NCI-H128 (cell line): ENCODE results near the gene ZNF408.

Experiments
- DNase-seq: peaks from one replicate; lab custom pipeline; 2025; ENCODE audit not compliant: unreplicated experiment; lab: John Stamatoyannopoulos, UW

ZNF408 gene

DNA sequence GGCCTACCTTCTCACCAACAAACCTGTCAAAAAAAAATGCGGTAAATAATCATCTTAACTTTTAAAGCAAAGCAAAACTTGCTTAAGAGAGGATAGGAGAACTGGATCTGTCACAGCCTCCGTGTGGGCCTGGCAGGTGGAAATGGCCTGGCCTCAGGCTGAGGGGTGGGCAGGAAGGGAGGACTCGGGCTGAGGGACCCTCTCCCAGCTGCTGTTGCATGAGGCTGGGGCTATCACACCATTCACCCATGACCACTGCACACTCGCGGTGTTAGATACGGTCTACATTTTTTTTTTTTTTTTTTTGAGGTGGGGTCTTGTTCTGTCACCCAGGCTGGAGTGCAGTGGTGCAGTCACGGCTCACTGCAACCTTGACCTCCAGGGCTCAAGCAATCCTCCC lies 24.9 kb upstream of the ZNF408 start:
- DNase-seq = no peak

DNA sequence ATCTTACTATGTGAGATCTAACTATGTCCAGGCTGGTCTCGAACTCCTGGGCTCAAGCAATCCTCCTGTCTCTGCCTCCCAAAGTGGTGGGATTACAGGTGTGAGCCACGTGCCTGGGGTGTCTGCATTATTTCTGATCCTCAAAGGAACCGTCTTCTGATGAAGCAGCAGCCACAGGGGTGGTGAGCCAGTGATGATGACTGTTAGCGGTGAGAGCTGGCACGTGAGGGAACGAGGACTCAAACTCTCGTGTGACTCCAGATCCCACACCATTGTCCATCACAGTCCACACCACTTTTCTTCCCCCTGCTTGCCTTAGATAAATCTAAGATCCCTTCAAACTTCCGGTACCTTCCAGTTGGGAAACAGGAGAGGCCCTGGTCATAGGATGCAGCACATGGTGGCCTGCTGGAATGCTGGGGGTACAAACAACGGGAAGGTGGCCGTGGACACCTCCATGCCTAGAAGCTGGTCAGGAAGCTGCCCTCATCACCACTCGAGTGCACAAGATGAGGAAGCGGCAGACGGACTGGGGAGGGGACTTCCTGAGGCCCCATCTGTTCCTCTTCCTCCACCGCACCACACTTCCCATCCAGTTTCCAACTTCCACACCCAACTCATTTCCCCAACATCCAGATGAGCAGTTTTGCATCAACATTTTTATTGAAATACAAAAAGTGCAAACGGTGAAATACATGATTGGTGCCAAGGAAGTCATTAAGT lies 24.2 kb upstream of the ZNF408 start:
- no peak for DNase-seq

- no peak for DNase-seq
Measured at GRCh38 chr11:46677169-46677568, 23.7 kb upstream of the ZNF408 start.

GRCh38 chr11:46677991-46678740 lies 22.7 kb upstream of the ZNF408 start:
- DNase-seq = no peak

DNA sequence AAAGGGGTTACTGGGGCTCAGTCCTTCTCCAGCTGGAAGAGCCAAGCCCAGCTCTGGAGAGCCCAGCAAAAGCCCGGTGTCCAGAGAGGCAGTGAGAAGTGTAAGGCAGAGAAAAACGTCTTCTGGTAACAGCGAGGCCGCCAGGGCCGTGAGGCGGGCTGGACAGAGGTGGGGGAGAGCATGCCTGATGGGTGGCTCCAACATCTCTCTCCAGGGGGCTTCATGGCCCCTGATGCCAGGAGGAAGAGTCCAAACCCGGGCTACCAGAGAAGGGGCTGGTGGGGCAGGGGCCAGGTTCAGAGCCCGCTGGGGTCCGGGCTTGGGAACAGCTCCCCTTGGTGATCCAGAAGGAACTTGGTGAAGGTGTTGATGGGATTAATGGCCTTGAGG lies 22.1 kb upstream of the ZNF408 start:
- no peak for DNase-seq

DNA sequence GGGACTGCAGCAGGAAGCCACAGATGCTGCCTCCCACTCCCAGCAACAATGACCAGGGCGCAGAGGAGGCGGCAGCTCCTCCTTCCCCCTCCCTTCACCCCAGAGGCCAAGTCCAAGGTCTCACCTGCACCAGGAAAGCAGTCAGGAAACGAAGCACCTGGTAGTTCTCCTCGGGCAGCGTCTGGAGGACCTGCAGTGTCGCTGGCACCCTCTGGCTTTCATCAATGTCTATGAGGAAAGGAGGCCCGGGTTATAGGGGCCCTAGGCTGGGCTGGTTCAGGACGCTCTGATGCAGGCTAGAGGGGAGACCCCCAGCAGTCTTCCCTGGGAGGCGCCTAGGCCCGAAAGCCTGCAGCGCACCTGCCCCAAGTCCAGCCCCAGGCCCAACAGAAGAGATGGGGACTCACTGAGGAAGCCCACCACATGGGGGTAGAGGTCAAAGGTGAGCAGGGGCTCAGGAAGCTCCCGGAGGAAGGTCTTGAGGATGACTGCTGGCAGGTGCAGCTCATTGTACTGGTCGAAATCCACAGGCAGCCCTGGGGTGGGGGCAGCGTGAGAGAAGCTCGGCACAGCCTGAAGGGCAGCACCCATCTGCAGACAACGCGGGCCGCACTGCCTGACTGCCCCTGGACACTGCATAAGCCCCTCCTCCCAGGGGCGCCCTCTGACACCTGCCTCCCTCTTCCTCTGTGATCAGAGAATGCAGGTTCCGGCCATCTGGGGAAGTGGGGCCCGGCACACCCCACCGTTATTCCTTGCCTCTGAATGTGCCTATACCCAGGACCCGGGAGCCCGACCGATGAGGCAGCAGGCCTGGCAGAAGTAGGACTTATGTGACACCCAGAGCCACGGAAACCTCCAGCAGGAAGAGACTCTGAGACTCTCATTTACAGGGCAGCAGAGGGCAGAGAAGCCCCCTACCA lies 21.3 kb upstream of the ZNF408 start:
- DNase-seq = no peak

- DNase-seq = no peak
Measured at GRCh38 chr11:46680164-46680760, 20.6 kb upstream of the ZNF408 start.

GRCh38 chr11:46680815-46681214 lies 20.0 kb upstream of the ZNF408 start:
- no peak for DNase-seq

- DNase-seq = no peak
Measured at GRCh38 chr11:46681814-46682213, 19.0 kb upstream of the ZNF408 start.

DNA sequence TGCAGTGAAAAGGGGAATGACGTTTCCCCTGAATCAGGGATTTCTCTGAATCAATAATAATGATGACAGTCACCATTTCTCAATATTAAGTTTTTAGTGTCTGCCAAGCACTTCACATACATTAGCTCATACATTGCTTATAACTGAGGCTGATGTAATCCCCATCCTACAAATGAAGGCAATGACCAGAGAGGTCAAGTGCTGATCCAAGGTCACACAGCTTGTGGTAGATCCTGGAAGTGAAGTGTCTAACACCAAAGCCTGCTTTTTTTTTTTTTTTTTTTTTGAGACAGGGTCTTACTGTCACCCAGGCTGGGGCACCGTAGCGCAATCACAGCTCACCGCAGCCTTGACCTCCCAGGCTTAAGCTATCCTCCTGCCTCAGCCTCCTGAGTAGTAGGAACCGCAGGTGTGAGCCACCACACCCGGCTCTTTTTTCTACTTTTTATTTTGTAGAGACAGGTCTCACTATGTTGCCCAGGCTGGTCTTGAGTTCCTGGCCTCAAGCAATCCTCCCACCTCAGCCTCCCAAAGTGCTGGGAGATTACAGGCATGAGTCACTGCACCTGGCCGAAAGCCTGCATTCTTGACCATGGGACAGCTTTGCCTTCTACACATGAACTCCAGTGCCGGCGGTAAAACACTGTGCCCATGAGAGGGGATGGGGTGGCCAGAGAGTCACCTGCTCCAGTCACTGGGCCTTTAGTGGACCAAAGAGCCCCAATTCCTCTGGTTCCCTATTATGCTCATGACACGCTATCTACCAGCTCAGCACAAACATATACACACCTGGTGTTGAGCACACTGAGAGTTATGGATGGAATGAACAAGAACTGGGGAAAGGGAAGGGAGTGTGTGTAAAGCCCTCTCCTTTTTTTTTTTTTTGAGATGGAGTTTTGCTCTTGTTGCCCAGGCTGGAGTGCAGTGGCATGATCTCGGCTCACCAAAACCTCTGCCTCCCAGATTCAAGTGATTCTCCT lies 17.8 kb upstream of the ZNF408 start:
- DNase-seq = no peak

DNA sequence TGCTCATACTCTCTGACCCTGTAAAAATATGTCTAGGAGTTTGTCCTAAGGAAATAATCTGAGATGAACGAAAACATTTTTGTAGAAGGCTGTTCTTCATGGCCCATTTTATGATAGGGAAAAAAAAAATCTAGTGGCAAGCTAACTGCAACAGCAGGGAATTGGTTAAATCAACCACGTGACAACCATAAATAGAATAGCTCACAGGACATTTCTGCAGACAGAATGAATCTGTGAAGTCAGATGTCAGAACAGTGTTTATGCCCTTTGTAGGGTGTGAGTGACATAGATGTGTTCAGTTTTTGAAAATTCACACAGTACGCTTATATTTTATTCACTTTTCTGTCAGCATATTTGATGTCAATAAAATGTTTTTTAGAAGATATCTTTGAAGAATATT lies 16.5 kb upstream of the ZNF408 start:
- no peak for DNase-seq

DNA sequence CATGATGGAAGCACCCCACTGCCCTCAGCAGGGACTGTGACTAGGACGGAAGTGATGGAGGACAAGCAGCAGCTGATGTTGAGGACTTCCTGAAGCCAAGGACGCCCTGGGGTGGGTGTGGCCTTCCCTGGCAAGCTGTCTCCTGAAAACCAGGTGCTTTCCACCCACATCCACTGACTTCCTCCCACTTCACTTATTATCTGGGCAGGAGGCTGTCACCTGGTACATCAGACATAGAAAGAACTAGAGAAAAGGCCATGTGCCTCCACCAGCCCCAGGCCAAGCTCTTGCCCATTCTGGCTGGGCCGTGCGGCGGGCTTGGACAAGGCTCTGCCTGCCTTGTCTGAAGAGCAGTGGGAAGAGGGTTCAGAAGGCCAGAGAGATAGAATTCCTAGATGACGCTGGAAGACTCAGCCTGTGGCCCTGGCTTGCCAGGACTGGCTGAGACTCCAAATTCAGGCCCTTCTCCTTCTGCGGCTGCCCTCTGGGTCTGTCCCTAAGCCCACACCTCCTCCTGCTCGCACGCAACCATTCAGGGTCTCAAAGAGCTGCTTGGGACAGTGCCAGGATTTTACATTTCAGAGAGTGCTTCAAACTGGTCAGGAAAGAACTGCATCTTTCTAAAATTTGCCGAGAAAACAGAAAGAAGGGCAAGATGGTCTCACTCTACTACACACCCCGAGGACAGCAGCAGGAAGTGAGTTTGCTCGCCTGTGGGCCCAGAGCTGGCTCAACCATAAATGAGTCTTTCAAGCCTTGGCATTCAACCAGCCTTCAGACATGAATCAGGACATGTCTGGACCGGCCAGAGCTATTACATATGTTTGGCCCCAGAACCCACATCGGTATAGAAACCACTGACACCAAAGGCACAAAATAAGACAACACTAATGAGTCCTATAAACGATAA lies 13.7 kb upstream of the ZNF408 start:
- DNase-seq = no peak

GRCh38 chr11:46690702-46691101 lies 10.1 kb upstream of the ZNF408 start:
- no peak for DNase-seq

DNA sequence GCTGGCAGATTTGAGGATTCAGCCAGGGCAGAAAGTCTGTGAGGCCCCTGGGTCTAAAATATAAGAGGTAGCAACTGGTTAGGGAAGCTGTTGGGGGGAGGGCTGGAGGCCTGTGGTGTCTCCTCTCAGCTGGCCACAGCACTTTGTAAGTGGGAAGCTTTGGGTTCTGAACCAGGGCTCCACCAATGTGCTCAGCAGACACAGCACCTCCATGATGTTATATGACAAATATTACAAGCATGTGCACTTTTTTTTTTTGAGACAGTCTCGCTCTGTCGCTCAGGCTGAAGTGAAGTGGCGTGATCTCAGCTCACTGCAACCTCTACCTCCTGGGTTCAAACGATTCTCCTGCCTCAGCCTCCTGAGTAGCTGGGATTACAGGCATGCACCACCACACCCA lies 8.4 kb upstream of the ZNF408 start:
- no peak for DNase-seq

GRCh38 chr11:46693597-46694012 lies 7.2 kb upstream of the ZNF408 start:
- no peak for DNase-seq

DNA sequence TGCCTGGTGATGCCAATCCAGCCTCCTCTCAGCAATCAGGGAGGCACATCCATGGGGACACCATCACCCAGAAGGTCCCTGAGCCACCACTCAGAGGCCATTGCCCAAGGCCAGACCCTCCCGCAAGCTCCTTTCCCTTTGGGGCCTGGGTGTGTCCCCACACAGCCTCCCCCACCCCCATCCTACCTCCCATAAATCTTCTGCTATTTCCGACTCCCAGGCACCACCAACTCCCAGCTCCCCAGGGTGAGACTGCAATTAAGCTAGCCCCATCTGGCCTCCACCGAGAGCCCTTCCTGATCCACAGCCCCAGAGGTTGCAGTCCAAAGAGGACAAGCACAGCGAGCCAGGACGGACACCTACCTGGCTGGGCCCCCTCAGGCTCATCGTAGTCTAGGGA lies 6.8 kb upstream of the ZNF408 start:
- DNase-seq = no peak

- no peak for DNase-seq
Measured at GRCh38 chr11:46694607-46695006, 6.2 kb upstream of the ZNF408 start.

- no peak for DNase-seq
Measured at GRCh38 chr11:46695345-46696211, 5.3 kb upstream of the ZNF408 start.
